Measurements from ENCODE around the gene HOXD13.

GRCh38 chr2:176117162-176117822, 24.8 kb downstream of the HOXD13 start:
- TF ChIP-seq CTCF (conservative IDR thresholded peaks at IDR 0.05; ENCODE audit: low read length) (no peak), EZH2phosphoT487 (IDR thresholded peaks at IDR 0.05; ENCODE audit: borderline replicate concordance, low read depth, low read length) (no peak)
